Muscle of leg (tissue), 11 donors: ENCODE results near the gene HBG1. TPM values are rescaled to one million over a fixed set of nuclear protein-coding genes. Genes with fewer than 3 reads are reported as not detected.

Source experiments
- DNase-seq: peaks from one replicate; pipeline ENCODE4 v3.0.0; 2013
- H3K27ac ChIP-seq: one replicate; pipeline ENCODE4 v1.5.1; 2013; ENCODE audit warnings: mild to moderate bottlenecking, low read length, control low read depth
- H3K27me3 ChIP-seq: one replicate; pipeline ENCODE4 v1.6.1; 2013; ENCODE audit warnings: low read length; ENCODE audit not compliant: control insufficient read depth, insufficient read depth
- H3K36me3 ChIP-seq: one replicate; pipeline ENCODE4 v1.6.1; 2013; ENCODE audit warnings: low read length; ENCODE audit not compliant: control insufficient read depth, insufficient read depth
- H3K4me1 ChIP-seq: one replicate; pipeline ENCODE4 v1.6.1; 2013; ENCODE audit warnings: low read length; ENCODE audit not compliant: control insufficient read depth, insufficient read depth
- H3K4me3 ChIP-seq: one replicate; pipeline ENCODE4 v1.5.1; 2013; ENCODE audit warnings: low read length, control low read depth
- H3K9me3 ChIP-seq: replicated peaks from 2 replicates; pipeline ENCODE4 v1.6.1; 2013; ENCODE audit warnings: low read depth, low read length; ENCODE audit not compliant: control insufficient read depth
- WGBS: methylation state at CpG from one replicate; pipeline ENCODE4 v1.1.5; 2013; ENCODE audit warnings: missing lambda C conversion rate; ENCODE audit not compliant: insufficient coverage; 5-methylcytosine and 5-hydroxymethylcytosine counted together
- polyA plus RNA-seq, 8 donors: library from polyadenylated mRNA; unstranded; fragments of 120-200 nt; gene quantifications; one replicate each; pipeline versions ENCODE4 v1.2.1 to v1.2.3, GENCODE V29; 2013; ENCODE audit warnings: inconsistent platforms in 1 of 8, low replicate concordance in 1 of 8; ENCODE audit not compliant: insufficient read length in 8 of 8, insufficient read depth in 1 of 8
- total RNA-seq: library from RNA; stranded (reverse); fragments of 120-200 nt; gene quantifications from one replicate; pipeline ENCODE4 v1.2.4, GENCODE V29; 2013

HBG1 gene
- total and polyA plus RNA-seq, 9 donors: 12.5 to 3,398 (median 25.8) TPM

DNA sequence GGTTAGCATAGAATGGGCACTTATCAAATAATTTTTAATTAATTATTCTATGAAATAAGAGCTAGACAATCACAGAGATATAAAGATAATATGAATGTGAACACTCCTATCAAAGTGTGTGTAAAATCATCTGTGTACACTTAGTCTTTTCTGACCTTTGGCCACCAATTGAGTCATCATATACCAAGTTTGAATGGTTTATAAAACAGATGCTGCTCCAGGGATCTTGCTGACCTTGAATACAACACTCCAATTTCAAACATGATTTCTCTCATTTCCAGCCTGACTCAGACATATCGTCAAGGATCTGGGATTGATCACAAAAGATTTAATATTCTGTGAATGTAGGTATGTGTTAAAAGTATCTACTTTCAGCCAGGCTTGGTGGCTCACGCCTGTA, 46.3 kb downstream of the HBG1 start:
- H3K36me3 ChIP-seq: no peaks in the 10 kb centered on the region
- H3K9me3 ChIP-seq: no peaks in the 10 kb centered on the region
- H3K4me3 ChIP-seq: no peak overlapping the region
- H3K27ac ChIP-seq: no peak overlapping the region
- WGBS: no CpG with 5 or more reads among the region's 2 CpGs
- no peak for DNase-seq
- no peaks in the 10 kb centered on the region for H3K4me1 ChIP-seq
- no peaks in the 10 kb centered on the region for H3K27me3 ChIP-seq

DNA sequence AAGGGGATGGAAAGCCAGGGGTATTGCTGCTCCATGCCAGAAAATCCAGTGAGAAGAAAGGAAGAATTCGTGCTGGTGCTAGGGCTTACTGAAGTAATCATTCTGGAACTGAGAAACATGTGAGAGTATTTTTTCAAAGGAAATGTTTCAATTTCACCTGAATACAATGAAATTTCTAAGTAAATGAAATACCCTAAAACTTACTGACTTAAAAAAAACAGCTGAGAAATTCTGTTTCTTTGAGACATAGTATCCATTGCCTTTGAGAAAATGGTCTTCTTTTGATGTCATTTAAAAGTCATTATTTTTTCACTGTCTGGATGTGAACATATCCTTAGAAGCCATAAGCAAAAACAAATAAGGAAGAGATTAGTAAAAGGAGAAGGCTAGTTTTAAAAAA, 49.1 kb downstream of the HBG1 start, which contains the start of gene OR51V1:
TSS of gene OR51V1 (minus strand) at position 101 of the 400 bp plus-strand sequence. CDS start at position 101, 0 bp downstream.
- DNase-seq: no peak
- no peaks in the 10 kb centered on the region for H3K27me3 ChIP-seq
- H3K36me3 ChIP-seq: no peaks in the 10 kb centered on the region
- WGBS: 60% methylated on average over 1 of the region's 1 CpG
- H3K9me3 ChIP-seq: no peaks in the 10 kb centered on the region
- no peak within 1 kb of the TSS for H3K27ac ChIP-seq
- no peak within 1 kb of the TSS for H3K4me3 ChIP-seq
- no peaks in the 10 kb centered on the region for H3K4me1 ChIP-seq

DNA sequence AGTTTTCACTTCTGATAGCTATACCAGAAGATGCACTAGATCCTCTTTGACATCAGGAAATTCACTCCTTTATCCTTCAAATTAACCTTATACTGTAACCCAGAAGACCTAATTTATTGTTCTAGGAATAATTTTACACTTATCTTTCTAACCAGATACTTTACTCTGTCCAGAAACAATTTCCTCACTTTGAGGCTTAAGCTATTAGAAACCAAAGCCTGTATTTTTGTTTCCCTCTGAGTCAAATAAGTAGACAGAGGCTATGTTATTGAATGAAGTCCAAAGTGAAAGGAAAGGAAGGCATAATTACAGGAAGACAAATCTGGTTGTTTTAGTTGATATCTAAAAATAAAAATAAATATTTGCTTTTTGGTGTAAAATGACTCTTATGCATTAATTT, 51.4 kb downstream of the HBG1 start:
- Histone ChIP-seq H3K4me3 (no peak overlapping the region), H3K27me3 (no peaks in the 10 kb centered on the region), H3K36me3 (no peaks in the 10 kb centered on the region), H3K4me1 (no peaks in the 10 kb centered on the region), H3K27ac (no peak overlapping the region), H3K9me3 (no peaks in the 10 kb centered on the region)
- DNase-seq: no peak

Other genes with a start within 250 kb of the HBG1 start
- not detected for gene OR52J3, start 203.3 kb downstream of the HBG1 start, total RNA-seq
- gene OR52J3, start 203.3 kb downstream of the HBG1 start, polyA plus RNA-seq: not detected
- gene OR52E2, start 190.2 kb downstream of the HBG1 start, total RNA-seq: not detected
- not detected for gene OR52E2, start 190.2 kb downstream of the HBG1 start, polyA plus RNA-seq
- not detected for gene OR52E1, start 180.3 kb downstream of the HBG1 start, total RNA-seq
- not detected for gene OR52E1, start 180.3 kb downstream of the HBG1 start, polyA plus RNA-seq
- gene OR52A5, start 111.5 kb downstream of the HBG1 start, total RNA-seq: not detected
- not detected for gene OR52A5, start 111.5 kb downstream of the HBG1 start, polyA plus RNA-seq
- gene OR52A1, start 95.1 kb downstream of the HBG1 start, total RNA-seq: not detected
- gene OR52A1, start 95.1 kb downstream of the HBG1 start, polyA plus RNA-seq: under 1 TPM in 6 of 8 donors, not detected in 2; 0.01 to 0.03 (median 0.01) TPM
- gene OR51V1, start 49.2 kb downstream of the HBG1 start, total RNA-seq: not detected
- gene OR51V1, start 49.2 kb downstream of the HBG1 start, polyA plus RNA-seq: not detected
- 755 TPM for gene HBB, start 22.8 kb downstream of the HBG1 start, total RNA-seq
- gene HBB, start 22.8 kb downstream of the HBG1 start, polyA plus RNA-seq: 100 to 1,000 TPM; 217 to 965 (median 589) TPM
- gene HBD, start 15.4 kb downstream of the HBG1 start, total RNA-seq: not detected
- gene HBD, start 15.4 kb downstream of the HBG1 start, polyA plus RNA-seq: 1 to 10 TPM in 1 of 8 donors, under 1 TPM in 5, not detected in 2; 0.39 to 1.0 (median 0.58) TPM
- 9,238 TPM for gene HBG2, start 4.9 kb upstream of the HBG1 start, total RNA-seq
- gene HBG2, start 4.9 kb upstream of the HBG1 start, polyA plus RNA-seq: over 10,000 TPM in 1 of 8 donors, 1,000 to 10,000 TPM in 7; 2,843 to 13,943 (median 6,695) TPM
- 10.3 TPM for gene HBE1, start 20.1 kb upstream of the HBG1 start, total RNA-seq
- gene HBE1, start 20.1 kb upstream of the HBG1 start, polyA plus RNA-seq: 10 to 100 TPM in 7 of 8 donors, 1 to 10 TPM in 1; 6.7 to 64.8 (median 19.8) TPM
- gene OR51B4, start 52.1 kb upstream of the HBG1 start, total RNA-seq: 0.09 TPM
- under 1 TPM in 2 of 8 donors, not detected in 6; 0.13 to 0.18 TPM for gene OR51B4, start 52.1 kb upstream of the HBG1 start, polyA plus RNA-seq
- gene OR51B2, start 74.4 kb upstream of the HBG1 start, total RNA-seq: 0.09 TPM
- not detected for gene OR51B2, start 74.4 kb upstream of the HBG1 start, polyA plus RNA-seq
- 0.31 TPM for gene OR51B5, start 93.7 kb upstream of the HBG1 start, total RNA-seq
- gene OR51B5, start 93.7 kb upstream of the HBG1 start, polyA plus RNA-seq: under 1 TPM in 3 of 8 donors, not detected in 5; 0.20 to 0.28 (median 0.26) TPM
- not detected for gene OR51B6, start 101.7 kb upstream of the HBG1 start, total RNA-seq
- not detected for gene OR51B6, start 101.7 kb upstream of the HBG1 start, polyA plus RNA-seq
- gene OR51M1, start 134.0 kb upstream of the HBG1 start, total RNA-seq: not detected
- gene OR51M1, start 134.0 kb upstream of the HBG1 start, polyA plus RNA-seq: not detected
- not detected for gene OR51Q1, start 172.3 kb upstream of the HBG1 start, total RNA-seq
- gene OR51Q1, start 172.3 kb upstream of the HBG1 start, polyA plus RNA-seq: not detected
- not detected for gene OR51I1, start 191.7 kb upstream of the HBG1 start, total RNA-seq
- not detected for gene OR51I1, start 191.7 kb upstream of the HBG1 start, polyA plus RNA-seq
- gene OR51I2, start 199.5 kb upstream of the HBG1 start, total RNA-seq: not detected
- gene OR51I2, start 199.5 kb upstream of the HBG1 start, polyA plus RNA-seq: not detected
- not detected for gene OR52D1, start 238.8 kb upstream of the HBG1 start, total RNA-seq
- not detected for gene OR52D1, start 238.8 kb upstream of the HBG1 start, polyA plus RNA-seq